Glutamatergic neuron (in vitro differentiated cells): Measurements from ENCODE around the gene AHNAK2. TPM values are rescaled to one million over a fixed set of nuclear protein-coding genes. Genes with fewer than 3 reads are reported as not detected.

Source experiments
- DNase-seq: peaks from one replicate; pipeline ENCODE4 v3.0.0; 2022
- H3K27ac Mint-ChIP-seq: one replicate; pipeline ENCODE4 v1.8.0; 2020; ENCODE audit warnings: mild to moderate bottlenecking, mixed read lengths, inconsistent platforms; ENCODE audit not compliant: unreplicated experiment
- H3K27me3 Mint-ChIP-seq: one replicate; pipeline ENCODE4 v1.8.0; 2020; ENCODE audit warnings: mild to moderate bottlenecking, moderate library complexity, mixed read lengths, inconsistent platforms; ENCODE audit not compliant: unreplicated experiment
- H3K36me3 Mint-ChIP-seq: one replicate; pipeline ENCODE4 v1.8.0; 2020; ENCODE audit warnings: mild to moderate bottlenecking, mixed read lengths, inconsistent platforms; ENCODE audit not compliant: unreplicated experiment
- H3K4me1 Mint-ChIP-seq: one replicate; pipeline ENCODE4 v1.8.0; 2020; ENCODE audit warnings: mild to moderate bottlenecking, low read depth, mixed read lengths, inconsistent platforms; ENCODE audit not compliant: unreplicated experiment
- H3K4me3 Mint-ChIP-seq: one replicate; pipeline ENCODE4 v1.8.0; 2020; ENCODE audit warnings: mild to moderate bottlenecking, mixed read lengths, inconsistent platforms; ENCODE audit not compliant: unreplicated experiment
- H3K9me3 Mint-ChIP-seq: one replicate; pipeline ENCODE4 v1.8.0; 2020; ENCODE audit warnings: mild to moderate bottlenecking, moderate library complexity, mixed read lengths, inconsistent platforms; ENCODE audit not compliant: unreplicated experiment
- total RNA-seq: library from RNA; stranded (reverse); fragmentation: NEBNext Ultra II Directional; extraction: Animal tissue kit (Norgen Biotek cat#: 25700); gene quantifications from one replicate; pipeline ENCODE4 v1.2.1, GENCODE V29; 2021; ENCODE audit not compliant: unreplicated experiment
- TF ChIP-seq, protein P1 (sequence below): fragments of 200-600 bp; sonication (generic); IDR thresholded peaks from one replicate; pipeline ENCODE4 v1.5.0; 2021; ENCODE audit not compliant: partially characterized antibody, unreplicated experiment

Gene AHNAK2
- total RNA-seq, 1 donor from 2014 or later = 44.8 TPM

DNA sequence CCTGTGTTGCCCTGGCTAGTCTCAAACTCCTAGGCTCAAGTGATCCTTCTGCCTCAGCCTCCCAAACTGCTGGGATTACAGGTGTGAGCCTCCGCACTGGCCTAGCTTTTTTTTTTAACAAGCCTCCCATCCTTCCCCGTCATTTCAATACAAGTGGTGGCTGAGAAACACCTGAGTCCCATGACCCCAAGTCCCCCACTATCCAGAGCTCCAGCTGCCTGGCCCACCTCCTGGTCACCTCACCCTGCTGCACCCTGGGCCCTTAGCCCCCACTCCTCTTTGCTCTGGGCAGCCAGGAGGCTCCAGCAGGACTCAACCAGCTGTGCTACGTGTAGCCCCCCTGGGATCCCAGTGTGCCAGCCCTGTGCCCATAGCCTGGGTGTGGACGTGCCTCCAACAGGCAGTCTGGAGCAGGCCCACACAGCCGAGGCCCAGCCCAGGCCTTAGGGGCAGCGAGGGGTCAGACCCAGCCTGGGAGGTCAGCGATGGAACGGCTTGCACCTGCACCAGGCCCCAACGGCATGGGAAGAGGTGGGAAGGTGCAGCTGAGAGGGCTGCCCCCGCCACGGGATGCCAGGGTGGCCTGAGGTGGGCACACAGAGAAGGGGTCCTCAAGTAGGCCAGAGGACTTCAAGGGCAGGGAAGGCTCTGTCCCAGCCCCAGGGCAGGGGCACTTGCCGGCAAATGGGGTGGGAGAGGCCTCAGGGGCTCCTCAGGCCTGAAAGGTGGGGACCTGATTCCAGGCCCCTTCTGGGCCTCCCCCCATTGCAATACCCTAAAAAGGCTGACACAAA, 6.5 kb downstream of the AHNAK2 start:
- TF ChIP-seq, protein P1, sequence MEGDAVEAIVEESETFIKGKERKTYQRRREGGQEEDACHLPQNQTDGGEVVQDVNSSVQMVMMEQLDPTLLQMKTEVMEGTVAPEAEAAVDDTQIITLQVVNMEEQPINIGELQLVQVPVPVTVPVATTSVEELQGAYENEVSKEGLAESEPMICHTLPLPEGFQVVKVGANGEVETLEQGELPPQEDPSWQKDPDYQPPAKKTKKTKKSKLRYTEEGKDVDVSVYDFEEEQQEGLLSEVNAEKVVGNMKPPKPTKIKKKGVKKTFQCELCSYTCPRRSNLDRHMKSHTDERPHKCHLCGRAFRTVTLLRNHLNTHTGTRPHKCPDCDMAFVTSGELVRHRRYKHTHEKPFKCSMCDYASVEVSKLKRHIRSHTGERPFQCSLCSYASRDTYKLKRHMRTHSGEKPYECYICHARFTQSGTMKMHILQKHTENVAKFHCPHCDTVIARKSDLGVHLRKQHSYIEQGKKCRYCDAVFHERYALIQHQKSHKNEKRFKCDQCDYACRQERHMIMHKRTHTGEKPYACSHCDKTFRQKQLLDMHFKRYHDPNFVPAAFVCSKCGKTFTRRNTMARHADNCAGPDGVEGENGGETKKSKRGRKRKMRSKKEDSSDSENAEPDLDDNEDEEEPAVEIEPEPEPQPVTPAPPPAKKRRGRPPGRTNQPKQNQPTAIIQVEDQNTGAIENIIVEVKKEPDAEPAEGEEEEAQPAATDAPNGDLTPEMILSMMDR = no peak
- no peaks in the 10 kb centered on the region for H3K36me3 Mint-ChIP-seq
- DNase-seq = peak; percentile 14
- peaks cover 6% of the 10 kb centered on the region for H3K27me3 Mint-ChIP-seq
- no peak overlapping the region for H3K27ac Mint-ChIP-seq
- H3K4me3 Mint-ChIP-seq = no peak overlapping the region
- peaks cover 11% of the 10 kb centered on the region for H3K4me1 Mint-ChIP-seq
- H3K9me3 Mint-ChIP-seq = peaks cover 3% of the 10 kb centered on the region

DNA sequence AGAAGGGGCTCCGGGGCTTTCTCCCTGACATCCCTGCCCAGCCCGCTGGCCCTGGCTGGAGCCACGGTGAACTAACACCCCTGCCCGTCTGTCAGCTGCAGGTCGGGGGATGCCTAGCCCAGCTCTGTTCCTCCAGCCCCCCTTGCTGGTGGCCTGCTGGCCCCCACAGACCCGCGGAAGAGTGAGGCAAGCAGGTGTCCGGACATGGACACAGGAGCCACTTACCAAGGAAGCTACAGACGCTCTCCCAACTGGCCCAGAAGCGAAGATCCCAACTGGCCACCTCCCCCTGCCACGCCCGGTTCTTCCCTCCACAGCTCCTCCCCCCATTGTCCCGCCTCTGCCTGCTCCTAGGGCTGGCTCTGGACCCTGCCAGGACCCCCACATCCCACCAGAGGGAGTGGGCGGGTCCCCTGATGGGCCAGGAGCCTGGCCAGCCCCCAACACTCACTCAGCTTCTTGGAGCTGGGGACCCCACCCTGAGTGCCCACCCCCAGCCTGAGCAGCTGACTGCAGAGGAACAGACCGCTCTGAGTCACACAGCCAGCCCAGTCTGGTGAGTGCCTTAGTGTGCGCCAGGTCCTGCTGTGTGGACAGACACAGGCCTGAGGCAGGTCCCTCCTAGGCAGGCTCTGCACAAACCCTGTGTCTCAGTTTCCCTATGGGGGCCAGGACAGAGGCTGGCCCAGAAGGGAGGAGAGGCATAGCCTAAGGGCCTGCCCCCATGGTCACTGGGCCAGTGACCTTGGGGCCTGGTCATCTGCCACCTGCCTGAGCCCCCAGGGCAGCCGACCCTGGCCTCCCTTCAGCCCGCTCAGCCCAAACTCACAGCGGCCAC, 7.7 kb downstream of the AHNAK2 start:
- H3K27me3 Mint-ChIP-seq = peaks cover 4% of the 10 kb centered on the region
- no peak overlapping the region for H3K4me3 Mint-ChIP-seq
- peaks cover under 1% of the 10 kb centered on the region for H3K9me3 Mint-ChIP-seq
- no peak overlapping the region for H3K27ac Mint-ChIP-seq
- peak; percentile 62 for DNase-seq
- TF ChIP-seq, protein P1 = no peak
- peaks cover 5% of the 10 kb centered on the region for H3K4me1 Mint-ChIP-seq
- H3K36me3 Mint-ChIP-seq = no peaks in the 10 kb centered on the region

DNA sequence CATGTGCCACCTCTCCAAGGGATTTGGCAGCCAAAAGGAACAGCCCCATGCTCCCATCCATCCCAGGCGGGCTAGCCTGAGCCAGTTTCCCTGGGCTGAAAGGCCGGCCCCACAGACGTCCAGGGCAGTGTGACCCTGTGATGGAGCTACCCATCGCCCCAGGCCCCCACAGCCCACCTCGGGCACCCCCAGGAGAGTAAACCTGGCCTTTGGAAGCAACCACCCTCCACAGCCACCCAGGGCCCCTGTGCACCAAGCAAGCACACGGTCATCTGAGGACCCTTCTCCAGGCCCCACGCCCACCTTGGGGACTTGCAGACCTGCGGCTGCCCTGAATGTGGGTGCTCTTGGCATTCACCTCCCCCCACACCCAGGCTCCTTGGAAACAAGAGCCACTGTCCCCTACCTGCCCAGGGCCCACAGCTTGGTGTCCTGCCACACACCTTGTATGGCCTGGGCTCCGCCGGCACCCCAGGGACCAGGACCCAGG, 8.4 kb downstream of the AHNAK2 start:
- TF ChIP-seq, protein P1 = no peak
- peaks cover 4% of the 10 kb centered on the region for H3K27me3 Mint-ChIP-seq
- H3K27ac Mint-ChIP-seq = no peak overlapping the region

DNA sequence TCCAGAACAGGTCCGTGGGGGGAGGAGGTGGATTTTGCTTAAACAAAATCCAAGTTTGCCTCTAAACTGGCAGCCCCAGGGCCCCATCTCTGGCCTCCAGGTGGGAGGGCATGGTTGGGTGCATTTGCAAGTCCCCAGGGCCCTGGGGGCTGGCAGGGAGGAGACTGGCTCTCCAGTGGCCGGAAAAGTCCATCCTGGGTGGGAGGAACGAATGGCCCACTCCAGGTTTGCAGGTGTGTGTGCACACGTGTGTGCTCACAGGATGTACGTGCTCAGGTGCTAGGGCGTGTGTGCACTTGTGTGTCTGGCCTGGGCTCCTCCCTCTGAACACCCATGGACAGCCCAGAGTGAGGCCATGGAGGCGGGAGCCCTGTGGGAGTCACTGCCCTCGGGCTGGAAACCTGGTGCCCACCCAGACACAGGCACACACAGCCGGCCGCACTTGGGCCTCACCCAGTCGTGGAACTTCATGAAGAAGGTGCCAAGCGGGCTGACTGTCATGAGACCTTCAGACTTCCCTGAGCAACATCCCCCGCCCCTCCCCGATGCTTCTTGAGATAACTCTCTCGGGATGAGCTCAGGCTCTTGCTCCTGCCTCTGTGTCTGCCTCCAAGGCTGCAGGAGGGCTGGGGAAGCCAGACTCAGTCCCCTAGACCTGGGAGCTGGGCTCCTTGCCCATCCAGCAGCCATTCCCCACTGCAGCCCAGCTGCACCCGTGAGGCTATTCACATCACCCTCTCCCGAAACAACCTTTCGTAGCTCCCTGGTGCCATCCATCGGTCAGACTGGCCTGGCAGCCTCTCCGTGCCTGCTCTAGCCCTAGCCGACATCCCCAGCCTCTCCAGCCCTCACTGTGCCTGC, 9.4 kb downstream of the AHNAK2 start:
- H3K27me3 Mint-ChIP-seq = peaks cover 4% of the 10 kb centered on the region
- peak overlapping the region; percentile 52 for H3K4me3 Mint-ChIP-seq
- TF ChIP-seq, protein P1 = no peak
- peaks cover 2% of the 10 kb centered on the region for H3K9me3 Mint-ChIP-seq
- peaks cover 5% of the 10 kb centered on the region for H3K4me1 Mint-ChIP-seq
- peak; percentile 28 for DNase-seq
- no peaks in the 10 kb centered on the region for H3K36me3 Mint-ChIP-seq
- peak overlapping the region; percentile 48 for H3K27ac Mint-ChIP-seq

More for the DNA sequence above, 8.4 kb downstream of the AHNAK2 start:
- Mint-ChIP-seq H3K4me3 (no peak overlapping the region), H3K4me1 (peaks cover 5% of the 10 kb centered on the region), H3K36me3 (no peaks in the 10 kb centered on the region), H3K9me3 (peaks cover 2% of the 10 kb centered on the region)
- peak; percentile 14 for DNase-seq
